Spleen (tissue), 7 donors: ENCODE data around the gene WDR20.

Source experiments
- CTCF ChIP-seq, 11 experiments: fragments of 200-600 bp in 7 of 11; fragments of 450-650 bp in 4 of 11; sonication (generic) in 4 of 11; IDR thresholded peaks in 8 of 11; conservative IDR thresholded peaks in 3 of 11; 1 replicate in 7 of 11; 2 replicates in 4 of 11; pipeline versions ENCODE4 v1.4.0 to v1.8.0; 2016 to 2021; ENCODE audit warnings: antibody characterized with exemption in 11 of 11, inconsistent platforms in 4 of 11, mild to moderate bottlenecking in 1 of 11
- POLR2A ChIP-seq, 3 donors: fragments of 450-650 bp; IDR thresholded peaks; one replicate each; pipeline ENCODE4 v1.5.1; 2017; ENCODE audit warnings: antibody characterized with exemption in 3 of 3, mild to moderate bottlenecking in 1 of 3
- donor health status: DM: no; HTN: no; CAD: no; lungs with moderate emphysema.
- donor health status: DM: no; HTN: no; CAD: no.
- donor health status: DM: no; HTN: no; CAD: no.

- no peak for TF ChIP-seq CTCF (IDR thresholded peaks at IDR 0.05 in 8 of 11, conservative IDR thresholded peaks at IDR 0.05 in 3 of 11)
- TF ChIP-seq POLR2A (IDR thresholded peaks at IDR 0.05) = no peak
Observed at GRCh38 chr14:102116361-102117180, 23.1 kb upstream of the WDR20 start.
